WTC11 (cell line): ENCODE results near the gene FGF8. TPM values are rescaled to one million over a fixed set of nuclear protein-coding genes. Genes with fewer than 3 reads are reported as not detected.

Experiments
- ATAC-seq: fragments of 200-7000 bp; cut with Tn5 transposase; 2 replicates; pipeline ENCODE4 v1.10.0; 2021; ENCODE audit warnings: mild to moderate bottlenecking, moderate library complexity
- CTCF ChIA-PET: fragments of 300-600 bp; sonication (Branson Sonifier 250); formaldehyde crosslinking; loops from one replicate; lab custom pipeline; 2021; ENCODE audit warnings: antibody characterized with exemption; lab: Charles Lee
- POLR2A ChIA-PET: fragments of 350-600 bp; sonication (Branson Sonifier 250); formaldehyde crosslinking; loops from one replicate; lab custom pipeline; 2021; ENCODE audit warnings: antibody characterized with exemption; lab: Charles Lee
- DNase-seq: peaks from one replicate; pipeline ENCODE4 v3.0.0; 2021; ENCODE audit warnings: low spot score
- H3K27ac Mint-ChIP-seq: 2 replicates; pipeline ENCODE4 v1.8.0; 2021; ENCODE audit warnings: mixed read lengths
- H3K27me3 Mint-ChIP-seq: 2 replicates; pipeline ENCODE4 v1.8.0; 2021; ENCODE audit warnings: low read depth, mild to moderate bottlenecking, moderate library complexity, mixed read lengths
- H3K36me3 Mint-ChIP-seq: 2 replicates; pipeline ENCODE4 v1.8.0; 2021; ENCODE audit warnings: mixed read lengths
- H3K4me1 Mint-ChIP-seq: 2 replicates; pipeline ENCODE4 v1.8.0; 2022; ENCODE audit warnings: mixed read lengths
- H3K4me3 Mint-ChIP-seq: 2 replicates; pipeline ENCODE4 v1.8.0; 2021; ENCODE audit warnings: mild to moderate bottlenecking, moderate library complexity, mixed read lengths
- H3K9me3 Mint-ChIP-seq: 2 replicates; pipeline ENCODE4 v1.8.0; 2021; ENCODE audit warnings: mixed read lengths
- AR ChIP-seq: fragments of 250-450 bp; sonication (Bioruptor Pico); IDR thresholded peaks from 2 replicates; pipeline ENCODE4 v1.9.0; 2021; ENCODE audit warnings: mild to moderate bottlenecking
- E2F1 ChIP-seq: sonication (generic); formaldehyde crosslinking; IDR thresholded peaks from 2 replicates; pipeline ENCODE4 v1.8.0; 2022; ENCODE audit warnings: mild to moderate bottlenecking, missing genetic modification reagents
- E2F4 ChIP-seq: sonication (generic); formaldehyde crosslinking; IDR thresholded peaks from 2 replicates; pipeline ENCODE4 v1.8.1; 2022; ENCODE audit warnings: low read depth, mild to moderate bottlenecking, moderate library complexity, missing genetic modification reagents, borderline replicate concordance
- E2F5 ChIP-seq: sonication (generic); formaldehyde crosslinking; IDR thresholded peaks from 2 replicates; pipeline ENCODE4 v1.8.1; 2022; ENCODE audit warnings: mild to moderate bottlenecking, moderate library complexity, missing genetic modification reagents
- FOXP4 ChIP-seq: sonication (generic); formaldehyde crosslinking; IDR thresholded peaks from 2 replicates; pipeline ENCODE4 v1.8.0; 2022; ENCODE audit warnings: mild to moderate bottlenecking, missing genetic modification reagents
- IRF2 ChIP-seq: sonication (generic); formaldehyde crosslinking; IDR thresholded peaks from 2 replicates; pipeline ENCODE4 v1.8.0; 2022; ENCODE audit warnings: low read depth, missing genetic modification reagents, borderline replicate concordance
- NR3C1 ChIP-seq: sonication (generic); formaldehyde crosslinking; conservative IDR thresholded peaks from 2 replicates; pipeline ENCODE4 v1.8.1; 2023; ENCODE audit warnings: low read depth, mild to moderate bottlenecking, missing genetic modification reagents
- PRDM15 ChIP-seq: sonication (generic); formaldehyde crosslinking; IDR thresholded peaks from 2 replicates; pipeline ENCODE4 v1.8.0; 2022; ENCODE audit warnings: missing genetic modification reagents
- PRRX2 ChIP-seq: fragments of 250-450 bp; sonication (Bioruptor Pico); IDR thresholded peaks from 2 replicates; pipeline ENCODE4 v1.8.0; 2021; ENCODE audit warnings: mild to moderate bottlenecking
- SP1 ChIP-seq: sonication (generic); formaldehyde crosslinking; conservative IDR thresholded peaks from 2 replicates; pipeline ENCODE4 v1.8.1; 2022; ENCODE audit warnings: missing genetic modification reagents
- ZNF263 ChIP-seq: sonication (generic); formaldehyde crosslinking; IDR thresholded peaks from 2 replicates; pipeline ENCODE4 v1.8.1; 2022; ENCODE audit warnings: low read depth, mild to moderate bottlenecking, moderate library complexity, missing genetic modification reagents
- ZNF396 ChIP-seq: fragments of 250-450 bp; sonication (Bioruptor Pico); IDR thresholded peaks from 2 replicates; pipeline ENCODE4 v1.8.0; 2021; ENCODE audit warnings: mild to moderate bottlenecking, moderate library complexity, borderline replicate concordance
- total RNA-seq: library from RNA; stranded (reverse); gene quantifications from 3 replicates; pipeline ENCODE4 v1.2.3, GENCODE V29; 2021
- TF ChIP-seq, protein P1 (sequence below): fragments of 250-450 bp; sonication (Bioruptor Pico); conservative IDR thresholded peaks from 2 replicates; pipeline ENCODE4 v1.9.0; 2021; ENCODE audit warnings: mild to moderate bottlenecking

FGF8 gene
- total RNA-seq, 1 experiment from 2014 or later: 28.9 TPM

GRCh38 chr10:101759309-101760247 is 16.3 kb downstream of the FGF8 start:
- H3K27me3 Mint-ChIP-seq: peaks cover 11% of the 10 kb centered on the region
- H3K9me3 Mint-ChIP-seq: no peaks in the 10 kb centered on the region
- CTCF ChIA-PET: interaction anchor here (0.5 to 5.6 kb wide), 13 partner anchors 9 to 545 kb away, joined by 3 to 56 read pairs (median 5); partner anchors contain the start of genes FGF8 and NPM3
- no peak overlapping the region for H3K4me3 Mint-ChIP-seq
- peaks cover 19% of the 10 kb centered on the region for H3K4me1 Mint-ChIP-seq
- ATAC-seq (peak; percentile 83), DNase-seq (no peak)
- H3K27ac Mint-ChIP-seq: no peak overlapping the region
- no peaks in the 10 kb centered on the region for H3K36me3 Mint-ChIP-seq
- POLR2A ChIA-PET: interaction anchor here (0.5 to 2.2 kb wide), 2 partner anchors 13 to 169 kb away, joined by 4 to 8 read pairs; no protein-coding TSS in a partner anchor
- no peak for TF ChIP-seq E2F1 (CRISPR knock-in tag)
- no peak for TF ChIP-seq PRRX2
- TF ChIP-seq NR3C1: no peak
- TF ChIP-seq E2F4 (CRISPR knock-in tag): no peak
- no peak for TF ChIP-seq PRDM15 (CRISPR knock-in tag)
- no peak for TF ChIP-seq IRF2 (CRISPR knock-in tag)
- TF ChIP-seq ZNF396 (CRISPR knock-in tag): no peak
- TF ChIP-seq AR (CRISPR knock-in tag): no peak
- TF ChIP-seq, protein P1, sequence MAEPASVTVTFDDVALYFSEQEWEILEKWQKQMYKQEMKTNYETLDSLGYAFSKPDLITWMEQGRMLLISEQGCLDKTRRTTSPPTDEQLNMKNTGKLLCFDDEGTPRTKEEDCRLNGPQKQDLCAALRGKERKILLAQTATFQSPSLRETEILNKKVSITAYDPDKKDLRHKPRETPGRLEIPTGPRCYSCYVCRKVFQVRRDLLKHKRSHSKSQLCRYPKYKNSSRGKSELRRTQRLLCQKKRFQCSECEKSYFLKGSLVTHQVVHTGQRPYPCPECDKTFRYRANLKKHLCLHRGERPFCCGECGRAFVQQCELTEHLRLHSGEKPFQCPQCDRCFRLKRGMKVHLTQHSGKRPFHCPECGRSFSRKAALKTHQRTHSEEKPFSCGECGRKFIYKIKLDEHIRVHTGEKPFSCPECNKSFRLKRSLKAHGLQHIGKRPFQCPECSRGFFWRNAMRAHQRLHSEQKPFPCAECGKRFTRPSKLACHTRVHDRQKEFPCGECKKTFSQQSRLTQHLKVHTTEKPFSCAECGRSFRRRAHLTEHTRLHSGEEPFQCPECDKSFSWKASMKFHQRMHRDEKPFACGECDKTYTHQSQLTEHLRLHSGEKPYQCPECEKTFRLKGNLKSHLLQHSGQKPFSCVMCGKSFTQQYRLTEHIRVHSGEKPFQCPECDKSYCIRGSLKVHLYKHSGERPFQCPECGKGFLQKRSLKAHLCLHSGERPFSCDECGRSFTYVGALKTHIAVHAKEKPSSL (CRISPR knock-in tag): no peak
- TF ChIP-seq FOXP4 (CRISPR knock-in tag): no peak
- TF ChIP-seq E2F5: no peak
- no peak for TF ChIP-seq ZNF263 (CRISPR knock-in tag)
- no peak for TF ChIP-seq SP1 (CRISPR knock-in tag)
